ENCODE data around the gene GPHN.

- TF ChIP-seq, protein P1, sequence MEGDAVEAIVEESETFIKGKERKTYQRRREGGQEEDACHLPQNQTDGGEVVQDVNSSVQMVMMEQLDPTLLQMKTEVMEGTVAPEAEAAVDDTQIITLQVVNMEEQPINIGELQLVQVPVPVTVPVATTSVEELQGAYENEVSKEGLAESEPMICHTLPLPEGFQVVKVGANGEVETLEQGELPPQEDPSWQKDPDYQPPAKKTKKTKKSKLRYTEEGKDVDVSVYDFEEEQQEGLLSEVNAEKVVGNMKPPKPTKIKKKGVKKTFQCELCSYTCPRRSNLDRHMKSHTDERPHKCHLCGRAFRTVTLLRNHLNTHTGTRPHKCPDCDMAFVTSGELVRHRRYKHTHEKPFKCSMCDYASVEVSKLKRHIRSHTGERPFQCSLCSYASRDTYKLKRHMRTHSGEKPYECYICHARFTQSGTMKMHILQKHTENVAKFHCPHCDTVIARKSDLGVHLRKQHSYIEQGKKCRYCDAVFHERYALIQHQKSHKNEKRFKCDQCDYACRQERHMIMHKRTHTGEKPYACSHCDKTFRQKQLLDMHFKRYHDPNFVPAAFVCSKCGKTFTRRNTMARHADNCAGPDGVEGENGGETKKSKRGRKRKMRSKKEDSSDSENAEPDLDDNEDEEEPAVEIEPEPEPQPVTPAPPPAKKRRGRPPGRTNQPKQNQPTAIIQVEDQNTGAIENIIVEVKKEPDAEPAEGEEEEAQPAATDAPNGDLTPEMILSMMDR (IDR thresholded peaks at IDR 0.05; ENCODE audit: low read length) = no peak
- no peak for TF ChIP-seq EZH2 (IDR thresholded peaks at IDR 0.05; ENCODE audit: borderline replicate concordance, low read length)
These were observed 30.4 kb upstream of the GPHN start for GRCh38 chr14:66477567-66477966.
